ENCODE results near the gene PKM. TPM values are rescaled to one million over a fixed set of nuclear protein-coding genes. Genes with fewer than 3 reads are reported as not detected.

PKM gene
- total and polyA plus RNA-seq, 2 donors (not counting 1 experiment from before 2014, with no cell fraction given), result 1,892 to 2,521 TPM

GRCh38 chr15:72205273-72205672 is 25.7 kb downstream of the PKM start:
- Histone ChIP-seq H3K9ac (ENCODE audit: insufficient read depth, low read length) (no peak overlapping the region), H3K9me3 (ENCODE audit: control insufficient read depth, insufficient read depth, low read depth, low read length) (no peaks in the 10 kb centered on the region), H3K27ac (ENCODE audit: insufficient read depth, low read length) (no peak overlapping the region), H4K20me1 (ENCODE audit: control insufficient read depth, extremely low read depth, insufficient read depth, low read length) (no peaks in the 10 kb centered on the region), H3K27me3 (ENCODE audit: control insufficient read depth, insufficient read depth, low read length) (no peaks in the 10 kb centered on the region), H3K4me2 (ENCODE audit: extremely low read depth, insufficient read depth, low read length) (no peak overlapping the region), H2AFZ (ENCODE audit: low read length) (no peak overlapping the region), H3K4me3 (replicated peaks in 1 of 4; ENCODE audit: control extremely low read depth in 1 of 4, insufficient read depth in 1 of 4, low read depth in 3 of 4, low read length in 4 of 4) (no peak overlapping the region), H3K36me3 (ENCODE audit: control insufficient read depth, insufficient read depth, low read length) (peaks cover 68% of the 10 kb centered on the region), H3K4me1 (ENCODE audit: control insufficient read depth, extremely low read depth, insufficient read depth, low read length) (peaks cover 8% of the 10 kb centered on the region), H3K79me2 (ENCODE audit: control insufficient read depth, insufficient read depth, low read length) (peaks cover 28% of the 10 kb centered on the region)
- TF ChIP-seq CTCF (conservative IDR thresholded peaks at IDR 0.05 in 1 of 2, IDR thresholded peaks at IDR 0.05 in 1 of 2; ENCODE audit: low read depth in 1 of 2, low read length in 2 of 2) (no peak), EZH2 (IDR thresholded peaks at IDR 0.05; ENCODE audit: low read length, missing control alignments) (no peak)
- DNase-seq (ENCODE audit: low read depth in 2 of 2), result no peak

GRCh38 chr15:72203507-72203837 is 27.5 kb downstream of the PKM start:
- Histone ChIP-seq H2AFZ (ENCODE audit: low read length) (no peak overlapping the region), H4K20me1 (ENCODE audit: control insufficient read depth, extremely low read depth, insufficient read depth, low read length) (no peaks in the 10 kb centered on the region), H3K79me2 (ENCODE audit: control insufficient read depth, insufficient read depth, low read length) (peaks cover 19% of the 10 kb centered on the region), H3K4me3 (replicated peaks in 1 of 4; ENCODE audit: control extremely low read depth in 1 of 4, insufficient read depth in 1 of 4, low read depth in 3 of 4, low read length in 4 of 4) (no peak overlapping the region), H3K36me3 (ENCODE audit: control insufficient read depth, insufficient read depth, low read length) (peaks cover 67% of the 10 kb centered on the region), H3K4me2 (ENCODE audit: extremely low read depth, insufficient read depth, low read length) (no peak overlapping the region), H3K27ac (ENCODE audit: insufficient read depth, low read length) (peak overlapping the region; percentile 63), H3K27me3 (ENCODE audit: control insufficient read depth, insufficient read depth, low read length) (no peaks in the 10 kb centered on the region), H3K9me3 (ENCODE audit: control insufficient read depth, insufficient read depth, low read depth, low read length) (no peaks in the 10 kb centered on the region), H3K9ac (ENCODE audit: insufficient read depth, low read length) (no peak overlapping the region), H3K4me1 (ENCODE audit: control insufficient read depth, extremely low read depth, insufficient read depth, low read length) (peaks cover 8% of the 10 kb centered on the region)
- peak; percentile 88 to 89 for DNase-seq (ENCODE audit: low read depth in 2 of 2)
- TF ChIP-seq CTCF (conservative IDR thresholded peaks at IDR 0.05 in 1 of 2, IDR thresholded peaks at IDR 0.05 in 1 of 2; ENCODE audit: low read depth in 1 of 2, low read length in 2 of 2) (no peak), EZH2 (IDR thresholded peaks at IDR 0.05; ENCODE audit: low read length, missing control alignments) (no peak)

- H4K20me1 ChIP-seq (ENCODE audit: control insufficient read depth, extremely low read depth, insufficient read depth, low read length), result no peaks in the 10 kb centered on the region
- H3K4me3 ChIP-seq (replicated peaks in 1 of 4; ENCODE audit: control extremely low read depth in 1 of 4, insufficient read depth in 1 of 4, low read depth in 3 of 4, low read length in 4 of 4), result no peak overlapping the region
- no peaks in the 10 kb centered on the region for H3K27me3 ChIP-seq (ENCODE audit: control insufficient read depth, insufficient read depth, low read length)
- H3K36me3 ChIP-seq (ENCODE audit: control insufficient read depth, insufficient read depth, low read length), result peaks cover 65% of the 10 kb centered on the region
- H3K4me1 ChIP-seq (ENCODE audit: control insufficient read depth, extremely low read depth, insufficient read depth, low read length), result peaks cover 8% of the 10 kb centered on the region
- peak overlapping the region; percentile 63 for H3K27ac ChIP-seq (ENCODE audit: insufficient read depth, low read length)
- H3K4me2 ChIP-seq (ENCODE audit: extremely low read depth, insufficient read depth, low read length), result no peak overlapping the region
- TF ChIP-seq EZH2 (IDR thresholded peaks at IDR 0.05; ENCODE audit: low read length, missing control alignments) (no peak), CTCF (conservative IDR thresholded peaks at IDR 0.05 in 1 of 2, IDR thresholded peaks at IDR 0.05 in 1 of 2; ENCODE audit: low read depth in 1 of 2, low read length in 2 of 2) (no peak)
- no peaks in the 10 kb centered on the region for H3K9me3 ChIP-seq (ENCODE audit: control insufficient read depth, insufficient read depth, low read depth, low read length)
- H2AFZ ChIP-seq (ENCODE audit: low read length), result no peak overlapping the region
- H3K79me2 ChIP-seq (ENCODE audit: control insufficient read depth, insufficient read depth, low read length), result peaks cover 16% of the 10 kb centered on the region
- DNase-seq (ENCODE audit: low read depth in 2 of 2), result no peak
- H3K9ac ChIP-seq (ENCODE audit: insufficient read depth, low read length), result no peak overlapping the region
Measured at GRCh38 chr15:72202801-72203506, 28.0 kb downstream of the PKM start.
